ENCODE results near the gene SLC38A11.

Gene SLC38A11

DNA sequence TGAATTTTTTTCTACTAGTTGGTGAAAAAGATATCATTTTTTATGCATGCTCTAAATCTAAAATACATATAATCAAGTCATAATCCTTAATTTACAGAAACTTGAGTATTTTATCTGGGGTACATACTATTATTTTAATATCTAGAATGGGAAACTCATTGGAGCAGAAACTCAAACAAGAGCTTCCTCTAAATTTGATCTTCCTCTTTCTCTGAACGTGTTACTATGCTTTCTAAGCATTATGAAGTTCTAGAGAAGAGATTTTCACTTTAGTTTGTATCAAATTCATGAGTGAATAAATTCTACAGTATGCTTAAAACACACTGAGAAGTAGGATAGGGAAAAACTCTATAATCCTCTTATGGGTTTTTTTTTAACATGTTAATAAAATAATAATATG lies 20.6 kb upstream of the SLC38A11 start:
- no peak overlapping the region for H3K27ac ChIP-seq (ENCODE audit: poor library complexity, severe bottlenecking)
- TF ChIP-seq, protein P1, sequence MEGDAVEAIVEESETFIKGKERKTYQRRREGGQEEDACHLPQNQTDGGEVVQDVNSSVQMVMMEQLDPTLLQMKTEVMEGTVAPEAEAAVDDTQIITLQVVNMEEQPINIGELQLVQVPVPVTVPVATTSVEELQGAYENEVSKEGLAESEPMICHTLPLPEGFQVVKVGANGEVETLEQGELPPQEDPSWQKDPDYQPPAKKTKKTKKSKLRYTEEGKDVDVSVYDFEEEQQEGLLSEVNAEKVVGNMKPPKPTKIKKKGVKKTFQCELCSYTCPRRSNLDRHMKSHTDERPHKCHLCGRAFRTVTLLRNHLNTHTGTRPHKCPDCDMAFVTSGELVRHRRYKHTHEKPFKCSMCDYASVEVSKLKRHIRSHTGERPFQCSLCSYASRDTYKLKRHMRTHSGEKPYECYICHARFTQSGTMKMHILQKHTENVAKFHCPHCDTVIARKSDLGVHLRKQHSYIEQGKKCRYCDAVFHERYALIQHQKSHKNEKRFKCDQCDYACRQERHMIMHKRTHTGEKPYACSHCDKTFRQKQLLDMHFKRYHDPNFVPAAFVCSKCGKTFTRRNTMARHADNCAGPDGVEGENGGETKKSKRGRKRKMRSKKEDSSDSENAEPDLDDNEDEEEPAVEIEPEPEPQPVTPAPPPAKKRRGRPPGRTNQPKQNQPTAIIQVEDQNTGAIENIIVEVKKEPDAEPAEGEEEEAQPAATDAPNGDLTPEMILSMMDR (IDR thresholded peaks at IDR 0.05; ENCODE audit: poor library complexity, severe bottlenecking), result no peak
- H3K4me3 ChIP-seq (ENCODE audit: severe bottlenecking), result no peak overlapping the region
- no peaks in the 10 kb centered on the region for H3K36me3 ChIP-seq (ENCODE audit: low read depth)
- H3K27me3 ChIP-seq (ENCODE audit: insufficient read depth, poor library complexity, severe bottlenecking), result no peaks in the 10 kb centered on the region
- peaks cover 14% of the 10 kb centered on the region for H3K4me1 ChIP-seq (ENCODE audit: insufficient read depth, poor library complexity, severe bottlenecking)
- H3K9me3 ChIP-seq (ENCODE audit: severe bottlenecking), result no peaks in the 10 kb centered on the region
- DNase-seq (ENCODE audit: low spot score) (no peak), ATAC-seq (ENCODE audit: low read depth) (no peak)

DNA sequence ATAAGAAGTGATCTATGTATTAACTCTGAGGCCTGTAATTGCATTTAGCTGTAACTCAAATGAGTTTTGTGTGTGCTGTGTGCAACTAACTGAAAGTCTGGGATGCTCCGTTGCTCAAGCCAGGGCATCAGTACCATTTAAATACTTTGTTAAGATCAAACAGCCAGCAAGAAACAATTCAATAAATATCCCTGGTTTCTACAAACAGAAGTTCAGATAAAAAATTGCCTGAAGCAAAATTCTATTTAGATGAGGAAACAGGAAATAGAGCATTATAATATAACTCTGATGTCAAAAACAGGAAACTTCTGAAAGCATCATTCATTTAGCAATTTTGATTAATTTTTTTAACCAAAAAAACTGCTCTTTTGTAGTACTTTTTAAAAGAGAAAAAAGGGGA lies 18.9 kb upstream of the SLC38A11 start:
- no peaks in the 10 kb centered on the region for H3K36me3 ChIP-seq (ENCODE audit: low read depth)
- no peak overlapping the region for H3K4me3 ChIP-seq (ENCODE audit: severe bottlenecking)
- no peaks in the 10 kb centered on the region for H3K27me3 ChIP-seq (ENCODE audit: insufficient read depth, poor library complexity, severe bottlenecking)
- peaks cover 11% of the 10 kb centered on the region for H3K4me1 ChIP-seq (ENCODE audit: insufficient read depth, poor library complexity, severe bottlenecking)
- TF ChIP-seq, protein P1 (IDR thresholded peaks at IDR 0.05; ENCODE audit: poor library complexity, severe bottlenecking), result no peak
- ATAC-seq (ENCODE audit: low read depth), result peak; percentile 64
- peak overlapping the region; percentile 55 for H3K27ac ChIP-seq (ENCODE audit: poor library complexity, severe bottlenecking)
- H3K9me3 ChIP-seq (ENCODE audit: severe bottlenecking), result no peaks in the 10 kb centered on the region
- DNase-seq (ENCODE audit: low spot score), result no peak

GRCh38 chr2:164972216-164972615 lies 16.9 kb upstream of the SLC38A11 start:
- H3K27ac ChIP-seq (ENCODE audit: poor library complexity, severe bottlenecking), result no peak overlapping the region
- ATAC-seq (ENCODE audit: low read depth), result no peak
- no peak overlapping the region for H3K4me3 ChIP-seq (ENCODE audit: severe bottlenecking)
- no peaks in the 10 kb centered on the region for H3K9me3 ChIP-seq (ENCODE audit: severe bottlenecking)
- no peaks in the 10 kb centered on the region for H3K36me3 ChIP-seq (ENCODE audit: low read depth)
- no peak for DNase-seq (ENCODE audit: low spot score)
- TF ChIP-seq, protein P1 (IDR thresholded peaks at IDR 0.05; ENCODE audit: poor library complexity, severe bottlenecking), result no peak
- no peaks in the 10 kb centered on the region for H3K27me3 ChIP-seq (ENCODE audit: insufficient read depth, poor library complexity, severe bottlenecking)
- peaks cover 16% of the 10 kb centered on the region for H3K4me1 ChIP-seq (ENCODE audit: insufficient read depth, poor library complexity, severe bottlenecking)

DNA sequence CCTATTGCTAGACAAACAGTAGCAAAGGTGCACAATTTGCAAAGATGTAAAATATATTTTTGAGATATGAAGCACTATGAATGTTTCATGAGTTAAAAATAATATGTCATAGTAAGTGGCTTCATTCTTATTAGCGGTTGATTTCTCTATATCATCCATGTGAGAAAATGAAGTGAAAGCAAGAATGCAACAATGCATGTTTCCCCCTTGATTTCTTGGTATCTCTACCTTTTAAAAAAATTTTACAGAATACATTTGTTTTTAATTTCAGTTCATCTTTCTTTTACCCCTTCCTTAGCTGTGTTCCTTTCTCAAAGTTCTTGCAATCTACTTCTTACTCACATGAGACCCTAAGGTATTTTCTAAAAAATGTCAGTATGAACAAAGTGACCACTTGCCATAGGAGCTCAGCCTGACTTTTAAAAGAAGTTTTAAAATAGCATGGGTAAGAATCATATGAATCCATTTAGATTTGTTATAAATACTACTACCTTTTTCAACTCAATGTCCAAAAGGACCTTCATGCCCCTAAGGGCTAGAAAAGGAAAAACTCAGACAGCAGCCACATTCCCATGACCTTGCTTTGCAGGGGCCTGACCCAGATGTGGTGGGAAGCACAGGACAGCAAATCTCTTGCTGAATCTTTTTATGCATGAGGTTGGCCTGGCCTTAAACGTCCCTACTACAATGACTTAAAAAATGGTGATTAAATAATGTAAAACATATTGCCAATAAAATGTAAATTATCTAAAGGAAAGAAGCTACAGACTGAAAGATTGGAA lies 14.8 kb upstream of the SLC38A11 start:
- TF ChIP-seq, protein P1 (IDR thresholded peaks at IDR 0.05; ENCODE audit: poor library complexity, severe bottlenecking), result no peak
- ATAC-seq (ENCODE audit: low read depth), result no peak

DNA sequence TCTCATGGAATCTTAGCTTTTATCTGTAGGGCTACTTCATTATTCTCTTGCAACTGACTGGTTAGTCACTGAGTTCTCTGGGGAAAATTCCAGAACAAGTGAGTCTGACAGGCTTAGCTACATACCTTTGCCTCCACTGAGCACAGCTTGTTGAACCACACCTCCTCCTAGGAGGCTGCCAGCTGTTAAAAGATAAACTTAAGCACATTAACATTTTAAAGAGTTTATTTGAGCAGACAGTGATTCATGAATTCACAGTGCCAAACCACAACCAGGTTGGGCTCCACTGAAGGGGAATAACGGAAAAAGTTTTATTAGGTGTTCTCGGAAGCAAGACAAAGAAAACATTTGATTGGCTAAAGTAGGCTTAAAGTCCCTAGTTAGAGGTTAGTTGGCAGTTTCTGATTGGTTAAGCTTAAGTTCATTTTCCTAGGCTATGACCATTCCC lies 12.5 kb upstream of the SLC38A11 start:
- H3K27ac ChIP-seq (ENCODE audit: poor library complexity, severe bottlenecking), result peak overlapping the region; percentile 49
- TF ChIP-seq, protein P1 (IDR thresholded peaks at IDR 0.05; ENCODE audit: poor library complexity, severe bottlenecking), result no peak
- no peaks in the 10 kb centered on the region for H3K36me3 ChIP-seq (ENCODE audit: low read depth)
- ATAC-seq (ENCODE audit: low read depth), result peak; percentile 96
- peak; percentile 71 for DNase-seq (ENCODE audit: low spot score)
- H3K9me3 ChIP-seq (ENCODE audit: severe bottlenecking), result no peaks in the 10 kb centered on the region
- peaks cover 6% of the 10 kb centered on the region for H3K4me1 ChIP-seq (ENCODE audit: insufficient read depth, poor library complexity, severe bottlenecking)
- no peak overlapping the region for H3K4me3 ChIP-seq (ENCODE audit: severe bottlenecking)
- no peaks in the 10 kb centered on the region for H3K27me3 ChIP-seq (ENCODE audit: insufficient read depth, poor library complexity, severe bottlenecking)

More for the DNA sequence above, 14.8 kb upstream of the SLC38A11 start:
- no peak overlapping the region for H3K27ac ChIP-seq (ENCODE audit: poor library complexity, severe bottlenecking)
- no peaks in the 10 kb centered on the region for H3K27me3 ChIP-seq (ENCODE audit: insufficient read depth, poor library complexity, severe bottlenecking)
- no peak overlapping the region for H3K4me3 ChIP-seq (ENCODE audit: severe bottlenecking)
- no peaks in the 10 kb centered on the region for H3K36me3 ChIP-seq (ENCODE audit: low read depth)
- peaks cover 17% of the 10 kb centered on the region for H3K4me1 ChIP-seq (ENCODE audit: insufficient read depth, poor library complexity, severe bottlenecking)
- DNase-seq (ENCODE audit: low spot score), result no peak
- H3K9me3 ChIP-seq (ENCODE audit: severe bottlenecking), result no peaks in the 10 kb centered on the region

Measured in RWPE2 (cell line).